OCI-LY7 (cell line): ENCODE measurements around the gene PALD1. TPM values are rescaled to one million over a fixed set of nuclear protein-coding genes. Genes with fewer than 3 reads are reported as not detected.

ENCODE experiments used
- BruUV-seq: library from RNA; stranded (reverse); fragments of 400-500 nt; replicated peaks from 2 replicates; lab custom pipeline; 2021; lab: Mats Ljungman, UMichigan
- CTCF ChIA-PET: fragments of 300-600 bp; sonication (Branson Sonifier 250); formaldehyde crosslinking; loops from one replicate; lab custom pipeline; 2022; ENCODE audit warnings: antibody characterized with exemption; ENCODE audit not compliant: unreplicated experiment; lab: Charles Lee
- POLR2A ChIA-PET: fragments of 300-600 bp; sonication (Branson Sonifier 250); formaldehyde crosslinking; loops from one replicate; lab custom pipeline; 2022; ENCODE audit warnings: antibody characterized with exemption; lab: Charles Lee
- DNase-seq: peaks from one replicate; pipeline ENCODE4 v3.0.0-alpha.2; 2015; ENCODE audit warnings: low spot score
- H2AFZ ChIP-seq: fragments of 200-600 bp; sonication (generic), shearing (Covaris generic); 2 replicates; pipeline ENCODE4 v1.6.1; 2014; ENCODE audit warnings: mild to moderate bottlenecking, antibody characterized with exemption, low read length, moderate library complexity
- H3K27ac ChIP-seq: fragments of 200-600 bp; sonication (generic); 2 replicates; pipeline ENCODE4 v1.5.1; 2014; ENCODE audit warnings: mixed run types, low read depth, mild to moderate bottlenecking, moderate library complexity, low read length, inconsistent platforms; ENCODE audit not compliant: poor library complexity, severe bottlenecking
- H3K36me3 ChIP-seq: fragments of 200-600 bp; sonication (generic); 2 replicates; pipeline ENCODE4 v1.6.1; 2014; ENCODE audit warnings: mild to moderate bottlenecking, antibody characterized with exemption, low read length, moderate library complexity, mixed read lengths; ENCODE audit not compliant: insufficient read depth
- H3K4me1 ChIP-seq: fragments of 200-600 bp; sonication (generic); 2 replicates; pipeline ENCODE4 v1.5.1; 2014; ENCODE audit warnings: mild to moderate bottlenecking, low read length; ENCODE audit not compliant: insufficient read depth, poor library complexity, severe bottlenecking
- H3K4me2 ChIP-seq: fragments of 200-600 bp; sonication (generic); 2 replicates; pipeline ENCODE4 v1.6.1; 2014; ENCODE audit warnings: mild to moderate bottlenecking, low read length
- H3K4me3 ChIP-seq: fragments of 200-600 bp; sonication (generic); 2 replicates; pipeline ENCODE4 v1.5.1; 2014; ENCODE audit warnings: mild to moderate bottlenecking, low read depth, low read length; ENCODE audit not compliant: poor library complexity, severe bottlenecking
- H3K79me2 ChIP-seq: fragments of 200-600 bp; sonication (generic); 2 replicates; pipeline ENCODE4 v1.6.1; 2016; ENCODE audit warnings: low read depth, mild to moderate bottlenecking, low read length, moderate library complexity, mixed read lengths; ENCODE audit not compliant: insufficient read depth
- H3K9me2 ChIP-seq: fragments of 200-600 bp; sonication (generic); 2 replicates; pipeline ENCODE4 v1.6.1; 2016; ENCODE audit warnings: mild to moderate bottlenecking, low read length, mixed read lengths; ENCODE audit not compliant: insufficient read depth
- H3K9me3 ChIP-seq: fragments of 200-600 bp; sonication (generic); 2 replicates; pipeline ENCODE4 v1.6.1; 2014; ENCODE audit warnings: mild to moderate bottlenecking, mixed run types, low read length, mixed read lengths
- H4K20me1 ChIP-seq: fragments of 200-600 bp; sonication (generic); 2 replicates; pipeline ENCODE4 v1.6.1; 2014; ENCODE audit warnings: mild to moderate bottlenecking, antibody characterized with exemption, low read length, moderate library complexity, mixed read lengths; ENCODE audit not compliant: insufficient read depth
- EZH2phosphoT487 ChIP-seq: fragments of 200-600 bp; sonication (generic); IDR thresholded peaks from 2 replicates; pipeline ENCODE4 v1.6.1; 2018; ENCODE audit warnings: low read depth, borderline replicate concordance, mild to moderate bottlenecking, mixed run types, antibody characterized with exemption, low read length, moderate library complexity, mixed read lengths
- intact Hi-C: fragments of 100-400 bp; cut with micrococcal nuclease; formaldehyde crosslinking; loops from one replicate; pipeline ENCODE4 v1.10.0; 2022; ENCODE audit not compliant: unreplicated experiment
- total RNA-seq, 2 experiments: library from RNA; depleted of rRNA in 1 of 2; stranded (reverse); fragments of >200 nt in 1 of 2; shearing (Covaris generic) in 1 of 2; gene quantifications; 2 replicates each; pipeline ENCODE4 v1.2.3, GENCODE V29; 2014 to 2022
- TF ChIP-seq, protein P1 (sequence below): fragments of 200-600 bp; sonication (generic); conservative IDR thresholded peaks from 2 replicates; pipeline ENCODE4 v1.5.1; 2014; ENCODE audit warnings: mild to moderate bottlenecking, antibody characterized with exemption, low read length, moderate library complexity, mixed read lengths

PALD1 gene
- total RNA-seq, 2 experiments from 2014 or later, result 52.7 to 66.7 TPM

GRCh38 chr10:70507966-70508365, 29.4 kb downstream of the PALD1 start:
- Histone ChIP-seq H4K20me1 (no peaks in the 10 kb centered on the region; the same call in 1 of the 2 replicates), H3K4me2 (peak overlapping the region; percentile 60), H3K4me1 (peaks cover 79% of the 10 kb centered on the region), H3K79me2 (peaks cover 76% of the 10 kb centered on the region), H3K27ac (peak overlapping the region; percentile 54), H3K9me2 (no peaks in the 10 kb centered on the region), H2AFZ (no peak overlapping the region), H3K36me3 (peaks cover 30% of the 10 kb centered on the region), H3K9me3 (no peaks in the 10 kb centered on the region), H3K4me3 (no peak overlapping the region)
- POLR2A ChIA-PET, result interaction anchor here (1.2 to 3.0 kb wide), 2 partner anchors 9 to 13 kb away, joined by 3 to 16 read pairs; no protein-coding TSS in a partner anchor
- no TSS peak for BruUV-seq
- no peak for DNase-seq
- CTCF ChIA-PET, result interaction anchor here (0.5 kb wide), 1 partner anchor 16 kb away, joined by 3 read pairs; no protein-coding TSS in a partner anchor
- intact Hi-C loops, result no loop called here
- TF ChIP-seq, protein P1, sequence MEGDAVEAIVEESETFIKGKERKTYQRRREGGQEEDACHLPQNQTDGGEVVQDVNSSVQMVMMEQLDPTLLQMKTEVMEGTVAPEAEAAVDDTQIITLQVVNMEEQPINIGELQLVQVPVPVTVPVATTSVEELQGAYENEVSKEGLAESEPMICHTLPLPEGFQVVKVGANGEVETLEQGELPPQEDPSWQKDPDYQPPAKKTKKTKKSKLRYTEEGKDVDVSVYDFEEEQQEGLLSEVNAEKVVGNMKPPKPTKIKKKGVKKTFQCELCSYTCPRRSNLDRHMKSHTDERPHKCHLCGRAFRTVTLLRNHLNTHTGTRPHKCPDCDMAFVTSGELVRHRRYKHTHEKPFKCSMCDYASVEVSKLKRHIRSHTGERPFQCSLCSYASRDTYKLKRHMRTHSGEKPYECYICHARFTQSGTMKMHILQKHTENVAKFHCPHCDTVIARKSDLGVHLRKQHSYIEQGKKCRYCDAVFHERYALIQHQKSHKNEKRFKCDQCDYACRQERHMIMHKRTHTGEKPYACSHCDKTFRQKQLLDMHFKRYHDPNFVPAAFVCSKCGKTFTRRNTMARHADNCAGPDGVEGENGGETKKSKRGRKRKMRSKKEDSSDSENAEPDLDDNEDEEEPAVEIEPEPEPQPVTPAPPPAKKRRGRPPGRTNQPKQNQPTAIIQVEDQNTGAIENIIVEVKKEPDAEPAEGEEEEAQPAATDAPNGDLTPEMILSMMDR, result no peak
- no peak for TF ChIP-seq EZH2phosphoT487

GRCh38 chr10:70508912-70509756, 30.6 kb downstream of the PALD1 start:
- peak overlapping the region; percentile 6 for H3K4me3 ChIP-seq
- peaks cover 79% of the 10 kb centered on the region for H3K4me1 ChIP-seq
- DNase-seq, result peak; percentile 83
- peaks cover 75% of the 10 kb centered on the region for H3K79me2 ChIP-seq
- ChIA-PET POLR2A (interaction anchor here (0.6 to 3.0 kb wide), 7 partner anchors 10 to 78 kb away, joined by 3 to 17 read pairs (median 6); no protein-coding TSS in a partner anchor), CTCF (interaction anchor here (0.6 to 1.3 kb wide), 4 partner anchors 13 to 935 kb away, joined by 3 to 7 read pairs (median 4); no protein-coding TSS in a partner anchor)
- no peaks in the 10 kb centered on the region for H3K9me3 ChIP-seq
- TF ChIP-seq EZH2phosphoT487, result no peak
- TF ChIP-seq, protein P1, result no peak
- H3K9me2 ChIP-seq, result no peaks in the 10 kb centered on the region
- H3K27ac ChIP-seq, result peak overlapping the region; percentile 54
- H2AFZ ChIP-seq, result no peak overlapping the region
- no TSS peak for BruUV-seq
- peak overlapping the region; percentile 60 for H3K4me2 ChIP-seq
- intact Hi-C loops, result loop anchor here (1.0 kb wide), 2 partner anchors 16 to 29 kb away; no protein-coding TSS in a partner anchor
- H4K20me1 ChIP-seq, result peaks cover 3% of the 10 kb centered on the region; the same call in 1 of the 2 replicates
- H3K36me3 ChIP-seq, result peaks cover 30% of the 10 kb centered on the region
